EH (cell line): ENCODE results near the gene RINT1.

Experiments used
- DNase-seq: peaks from one replicate; pipeline ENCODE4 v3.0.0-alpha.2; 2015; ENCODE audit warnings: low read depth

RINT1 gene

DNA sequence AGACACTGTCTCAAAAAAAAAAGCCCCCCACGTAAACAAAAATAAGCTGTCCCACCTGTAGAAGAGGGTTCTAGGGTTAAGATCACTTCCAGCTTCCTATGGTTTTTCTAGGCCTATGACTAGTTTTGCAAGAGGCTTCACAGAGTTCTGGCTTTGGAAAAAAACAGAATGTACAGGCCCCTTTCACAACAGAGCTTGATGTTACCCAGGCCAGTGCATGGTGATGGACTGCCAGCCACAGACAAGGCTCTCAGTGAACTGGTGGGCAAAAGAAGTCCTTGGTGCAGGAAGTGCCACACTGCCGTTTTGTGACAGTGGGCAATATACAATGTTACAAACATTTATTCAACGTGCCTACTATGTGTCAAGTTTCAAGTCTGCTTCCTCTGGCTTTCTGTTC, 67.5 kb downstream of the RINT1 start:
- DNase-seq = no peak

DNA sequence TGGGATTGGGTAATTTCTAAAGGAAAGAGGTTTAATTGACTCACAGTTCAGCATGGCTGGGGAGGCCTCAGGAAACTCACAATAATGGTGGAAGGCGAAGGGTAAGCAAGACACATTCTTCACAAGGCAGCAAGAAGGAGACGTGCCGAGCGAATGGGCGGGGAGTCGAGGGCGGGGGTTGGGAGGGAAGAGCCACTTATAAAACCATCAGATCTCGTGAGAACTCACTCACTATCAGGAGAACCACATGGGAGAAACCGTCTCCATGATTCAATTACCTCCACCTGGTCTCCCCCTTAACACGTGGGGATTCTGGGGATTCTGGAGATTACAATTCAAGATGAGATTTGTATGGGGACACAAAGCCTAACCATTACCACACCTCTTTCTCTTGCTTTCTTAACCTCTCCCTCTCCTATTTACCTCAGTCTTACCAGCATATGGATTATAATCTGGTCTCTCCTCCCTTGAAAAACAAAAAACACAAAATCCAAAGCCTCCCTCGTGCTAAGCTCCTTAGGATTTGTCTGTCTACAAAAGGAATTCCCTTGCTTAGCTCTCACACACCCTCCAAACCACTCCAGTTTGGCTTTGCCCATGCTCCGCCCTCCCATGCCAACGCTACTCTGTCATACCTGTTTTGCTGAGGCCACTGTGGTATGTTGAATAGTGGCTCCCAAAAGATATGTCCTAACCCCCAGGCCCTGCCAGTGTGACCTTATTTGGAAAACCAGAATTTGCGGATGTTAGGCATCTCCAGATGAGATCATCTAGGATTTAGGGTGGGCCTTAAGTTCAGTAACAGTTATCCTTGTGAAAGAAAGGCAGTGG, 68.9 kb downstream of the RINT1 start:
- DNase-seq = peak; percentile 51

DNA sequence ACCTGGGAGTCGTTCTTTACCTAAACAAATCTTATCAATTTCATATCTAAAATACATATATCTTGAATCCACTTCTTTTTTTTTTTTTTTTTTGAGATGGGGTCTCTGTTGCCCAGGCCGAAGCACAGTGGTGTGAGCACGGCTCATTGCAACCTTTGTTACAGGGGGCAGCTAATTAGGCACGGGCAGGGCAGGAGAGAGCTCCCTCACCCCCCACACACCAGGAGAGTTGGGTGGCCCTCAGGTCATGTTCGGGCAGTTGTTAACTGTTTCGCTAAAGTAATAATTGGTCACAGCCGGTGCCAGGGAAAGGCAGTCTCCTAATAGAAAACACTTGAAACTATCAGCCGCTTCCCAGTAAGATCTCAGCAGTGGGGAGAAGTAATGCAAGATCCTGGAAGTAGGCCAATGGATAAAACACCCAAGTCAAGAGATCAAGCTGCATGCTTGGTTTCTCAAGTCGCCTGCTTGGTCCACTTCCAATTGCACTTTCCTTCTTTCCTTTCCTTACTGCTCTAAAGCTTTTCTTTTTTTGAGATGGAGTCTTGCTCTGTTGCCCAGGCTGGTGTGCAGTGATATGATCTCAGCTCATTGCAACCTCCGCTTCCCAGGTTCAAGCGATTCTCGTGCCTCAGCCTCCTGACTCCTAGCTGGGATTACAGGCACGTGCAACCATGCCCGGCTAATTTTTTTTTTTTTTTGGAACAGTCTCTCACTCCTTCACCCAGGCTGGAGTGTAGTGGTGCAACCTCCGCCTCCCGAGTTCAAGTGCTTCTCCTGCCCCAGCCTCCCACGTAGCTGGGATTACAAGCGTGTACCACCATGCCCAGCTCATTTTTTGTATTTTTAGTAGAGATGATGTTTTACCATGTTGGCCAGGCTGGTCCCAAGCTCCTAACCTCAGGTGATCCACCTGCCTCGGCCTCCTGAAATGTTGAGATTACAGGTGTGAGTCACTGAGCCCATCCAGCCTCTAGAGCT, 70.6 kb downstream of the RINT1 start:
- DNase-seq = peak; percentile 73

DNA sequence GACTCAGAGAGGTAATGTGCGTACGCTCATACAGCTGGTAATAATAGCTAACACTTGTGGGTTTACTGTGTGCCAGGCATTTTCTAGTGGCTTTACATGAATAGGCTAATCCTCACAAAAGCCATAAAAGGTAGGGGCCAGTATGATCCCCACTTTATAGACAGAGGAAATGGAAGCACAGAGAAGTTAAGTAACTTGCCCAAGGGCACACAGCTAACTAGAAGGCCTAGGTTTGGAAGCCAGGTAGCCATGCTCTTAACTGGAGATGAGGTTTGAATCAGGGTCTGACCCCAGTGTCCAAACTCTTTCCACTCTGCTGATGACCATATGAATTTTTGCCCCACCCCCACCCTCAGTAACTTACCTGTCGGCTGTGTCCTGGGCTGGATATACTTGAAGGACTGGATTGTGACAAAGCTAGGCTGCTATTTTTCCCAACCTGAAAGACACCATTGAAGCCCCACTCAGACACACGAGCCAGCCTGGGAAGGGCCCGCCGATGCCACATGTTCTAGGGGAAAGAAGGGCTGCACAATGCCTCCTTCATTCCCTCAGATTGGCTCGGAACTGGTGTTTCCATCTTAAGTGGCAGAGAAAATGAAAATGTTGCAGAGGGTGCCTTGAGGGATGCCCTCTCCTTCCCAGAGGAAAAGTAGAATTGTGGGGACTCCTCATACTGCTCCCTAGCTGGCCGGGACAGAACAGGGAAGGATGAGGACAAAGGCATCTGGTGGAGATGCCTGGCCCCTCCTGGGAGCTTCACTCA, 78.3 kb downstream of the RINT1 start:
- DNase-seq = no peak

DNA sequence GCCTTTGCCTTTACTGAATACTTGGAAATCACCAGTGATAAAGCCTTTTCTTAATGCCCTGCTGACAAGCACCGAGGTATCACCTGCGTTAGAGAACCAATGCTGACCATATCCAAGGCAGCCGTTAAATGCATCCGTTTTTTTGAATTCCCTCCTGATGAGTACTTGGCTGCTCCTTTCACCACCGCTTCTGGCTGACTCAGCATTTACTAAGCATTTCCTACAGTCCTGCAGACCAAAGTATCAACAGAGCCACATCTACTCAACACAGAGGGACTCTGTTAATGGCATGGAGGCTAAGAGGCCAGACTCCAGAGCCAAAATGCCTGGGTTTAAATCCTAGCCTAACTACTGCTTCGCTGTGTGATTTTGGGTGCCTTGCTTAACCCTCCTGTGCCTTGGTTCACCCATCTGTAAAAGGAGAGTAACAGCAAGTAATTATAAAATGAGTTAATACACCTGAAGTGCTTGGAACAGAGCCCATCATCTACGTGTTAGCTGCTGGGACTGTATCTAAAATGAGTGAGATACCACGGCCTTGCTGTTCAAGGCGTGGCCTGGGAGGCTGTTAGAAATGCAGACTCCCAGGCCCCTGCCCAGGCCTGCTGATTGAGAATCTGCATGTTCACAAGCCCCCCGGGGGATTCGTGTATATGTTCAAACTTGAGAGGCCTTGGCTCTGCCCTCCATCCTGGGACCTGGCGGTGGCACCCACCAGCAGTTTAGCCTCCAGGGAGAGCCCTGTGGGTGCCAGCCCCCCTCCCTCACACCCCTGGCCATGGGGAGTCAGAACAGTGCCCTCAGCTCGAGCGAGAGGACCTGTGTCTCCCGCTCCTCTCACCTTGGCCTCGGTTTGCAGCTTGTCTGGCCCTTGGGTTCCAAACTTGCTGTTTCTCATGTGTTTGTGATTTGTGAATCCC, 80.1 kb downstream of the RINT1 start:
- DNase-seq = no peak

DNA sequence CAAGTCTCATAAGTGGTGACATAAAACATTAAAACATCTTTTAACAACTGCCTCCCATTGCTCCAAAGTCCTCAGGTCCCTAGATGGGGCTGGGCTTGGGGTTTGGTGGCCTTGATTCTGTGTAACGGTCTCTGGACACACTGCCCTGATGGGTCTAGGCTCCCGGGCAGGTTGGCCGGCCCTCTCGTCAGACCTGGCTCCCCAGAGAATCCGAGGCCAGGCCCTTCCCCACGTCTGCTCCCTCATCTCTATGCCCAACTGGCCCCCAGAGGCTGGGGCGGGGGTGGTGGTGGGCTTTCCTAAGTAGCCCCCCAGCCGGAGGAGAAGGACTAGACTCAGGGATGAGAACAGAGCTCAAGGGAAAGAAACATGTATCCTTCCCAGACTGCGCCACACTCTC, 80.8 kb downstream of the RINT1 start:
- no peak for DNase-seq

DNA sequence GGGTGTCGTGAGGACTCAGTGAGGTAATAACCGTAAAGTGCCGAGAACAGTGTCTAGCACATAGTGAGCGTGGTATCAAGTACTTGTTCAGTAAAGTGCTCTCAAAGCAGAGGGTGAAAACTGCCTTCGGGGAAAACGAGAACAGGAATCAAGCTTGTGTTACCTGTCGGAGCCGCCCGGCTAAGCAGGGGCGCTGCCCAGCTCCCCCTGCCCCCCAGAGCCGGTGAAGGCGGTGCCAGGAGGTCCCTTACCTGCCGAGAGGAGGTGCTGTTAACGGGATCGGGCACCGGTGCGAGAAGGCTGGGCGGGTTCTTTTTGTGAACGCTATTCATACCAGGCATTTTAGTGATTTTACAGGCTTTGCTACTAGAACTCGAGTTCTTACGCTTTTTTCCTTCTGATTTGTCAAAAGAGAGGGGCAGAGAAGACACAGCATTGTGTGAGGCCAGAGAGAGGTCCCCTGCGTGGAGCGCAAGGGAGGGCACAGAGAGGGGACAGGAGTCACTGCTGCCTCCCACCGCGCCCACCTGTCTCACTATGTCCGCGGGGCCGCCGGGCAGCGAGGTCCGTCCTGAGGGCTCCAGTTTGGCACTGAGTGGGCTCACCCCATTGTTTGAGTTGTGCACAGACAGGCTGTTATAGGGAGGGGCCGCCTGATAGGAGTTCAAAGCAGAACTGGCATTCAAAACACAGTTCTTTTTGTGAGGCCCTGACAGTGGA, 81.8 kb downstream of the RINT1 start:
- no peak for DNase-seq

DNA sequence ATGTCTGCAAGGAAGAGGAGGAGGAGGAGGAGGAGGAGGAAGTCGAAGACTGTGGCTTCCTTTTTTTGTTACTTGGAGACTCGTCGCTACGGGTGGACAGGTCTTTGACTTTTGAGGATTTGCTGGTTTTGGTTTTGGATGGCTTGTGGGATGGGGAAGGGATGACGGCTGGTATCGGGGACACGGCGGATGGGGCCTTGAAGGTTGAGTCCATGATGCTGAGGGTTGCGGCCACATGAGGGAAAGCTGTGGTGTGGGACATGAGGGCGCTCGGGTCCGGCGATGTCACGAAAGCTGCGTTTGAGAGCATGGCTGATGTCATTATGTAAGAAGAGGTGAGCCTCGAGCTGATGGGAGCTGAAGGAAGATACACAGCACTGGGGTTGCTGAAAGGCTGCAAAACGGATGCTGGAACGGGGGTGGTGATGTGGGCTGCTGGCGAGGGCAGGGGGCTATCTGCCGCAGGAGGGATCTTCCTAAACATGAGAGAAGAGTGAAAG, 82.4 kb downstream of the RINT1 start:
- no peak for DNase-seq
